SHP77 (cell line): Measurements from ENCODE around the gene AIP.

Source experiments
- DNase-seq, 2 experiments: peaks; one replicate each; lab custom pipeline; 2025; lab: John Stamatoyannopoulos, UW

AIP gene

DNA sequence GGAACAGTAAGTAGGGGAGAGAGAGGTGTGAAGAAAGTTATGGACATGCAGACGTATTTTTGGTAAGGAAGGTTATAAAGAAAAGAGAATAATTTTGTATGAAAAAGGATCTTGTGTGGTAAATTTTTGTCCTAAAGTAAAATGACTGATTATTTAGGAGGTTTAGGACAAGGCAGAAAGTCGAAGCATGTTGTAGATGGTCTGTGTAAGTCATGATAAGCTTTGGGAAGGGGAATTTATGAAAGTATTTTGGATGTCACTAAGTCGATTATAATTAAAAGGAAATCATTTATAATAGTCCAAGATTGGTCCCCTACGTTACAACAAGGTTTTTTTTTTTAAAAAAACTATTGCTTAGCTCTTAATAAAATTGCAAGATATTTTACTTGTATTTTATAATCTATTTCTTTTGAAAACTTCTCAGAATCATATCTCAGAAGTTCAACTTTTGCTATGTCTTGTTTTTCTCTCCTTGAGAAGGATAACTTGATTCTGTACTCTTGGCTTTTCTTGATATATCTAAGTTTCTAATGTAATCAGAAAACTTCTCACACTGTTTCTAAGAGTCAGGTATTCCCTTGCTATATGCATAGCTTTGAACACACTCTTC is 51.3 kb downstream of the AIP start:
- no peak for DNase-seq

DNA sequence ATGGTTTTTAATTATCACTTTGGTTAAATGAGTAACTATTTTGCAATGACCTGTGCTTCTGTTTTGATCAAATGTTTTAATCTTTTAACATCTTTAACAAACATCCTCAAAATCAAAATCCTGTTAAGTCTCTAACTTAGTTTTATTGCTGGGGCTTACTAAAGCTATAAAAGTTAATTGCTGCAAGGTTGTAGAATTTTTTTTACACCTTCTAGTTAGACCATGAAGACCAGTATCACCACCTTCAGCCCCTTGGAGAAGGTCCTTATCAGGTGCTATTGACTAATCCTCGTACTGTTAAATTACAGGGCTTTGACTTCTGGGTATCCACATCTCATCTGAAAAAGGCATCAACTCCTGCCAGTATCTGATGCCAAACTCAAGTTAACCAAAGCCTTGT is 52.7 kb downstream of the AIP start:
- no peak for DNase-seq

DNA sequence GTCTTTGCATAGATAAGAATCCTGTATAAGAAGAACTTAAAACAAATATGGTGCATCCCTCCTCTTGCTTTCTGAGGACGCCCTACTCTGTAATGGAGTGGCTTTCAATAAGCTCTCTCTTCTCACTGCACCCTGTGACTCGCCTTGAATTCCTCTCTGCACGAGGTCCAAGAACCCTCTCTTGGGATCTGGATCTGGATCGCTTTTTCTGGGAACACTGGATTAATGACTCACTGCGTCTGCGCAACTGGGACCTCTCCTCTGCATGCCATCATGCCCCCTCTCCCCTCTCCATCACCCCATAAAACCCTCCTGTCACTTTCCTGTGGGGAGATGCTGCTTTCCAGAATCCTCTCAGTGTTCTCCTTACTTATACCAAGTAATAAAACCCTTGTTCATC is 55.5 kb downstream of the AIP start:
- DNase-seq: no peak

DNA sequence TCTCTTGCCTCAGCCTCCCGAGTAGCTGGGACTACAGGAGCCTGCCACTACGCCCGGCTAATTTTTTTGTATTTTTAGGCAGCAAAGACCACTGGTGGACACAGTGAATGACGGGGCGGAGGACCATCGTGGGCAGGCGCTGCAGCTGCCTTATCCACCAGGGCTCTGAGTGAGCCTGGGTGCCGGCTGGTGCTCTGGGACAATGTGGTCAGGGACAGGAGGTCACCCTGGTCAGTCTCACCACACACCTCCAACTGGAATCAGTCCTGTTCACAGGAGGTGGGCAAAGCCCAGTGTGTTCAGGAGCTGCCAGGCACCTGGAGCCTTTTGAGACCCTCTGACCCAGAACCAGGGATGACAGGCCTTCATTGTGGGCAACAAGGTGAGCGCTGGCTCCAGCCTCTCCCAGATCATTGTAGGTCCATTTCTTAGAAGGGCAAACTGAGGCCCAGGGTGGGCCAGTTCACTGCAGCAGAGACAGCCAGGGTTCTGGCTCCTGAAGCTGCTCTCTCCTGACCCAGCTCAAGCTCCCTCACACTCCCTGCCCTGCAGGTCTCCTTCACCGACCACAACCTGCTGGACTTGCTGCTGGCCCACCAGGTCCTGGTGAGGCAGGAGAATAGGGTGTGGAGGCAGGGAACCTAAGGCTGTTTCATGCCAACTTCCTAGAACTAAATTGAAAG is 56.1 kb downstream of the AIP start:
- no peak for DNase-seq

DNA sequence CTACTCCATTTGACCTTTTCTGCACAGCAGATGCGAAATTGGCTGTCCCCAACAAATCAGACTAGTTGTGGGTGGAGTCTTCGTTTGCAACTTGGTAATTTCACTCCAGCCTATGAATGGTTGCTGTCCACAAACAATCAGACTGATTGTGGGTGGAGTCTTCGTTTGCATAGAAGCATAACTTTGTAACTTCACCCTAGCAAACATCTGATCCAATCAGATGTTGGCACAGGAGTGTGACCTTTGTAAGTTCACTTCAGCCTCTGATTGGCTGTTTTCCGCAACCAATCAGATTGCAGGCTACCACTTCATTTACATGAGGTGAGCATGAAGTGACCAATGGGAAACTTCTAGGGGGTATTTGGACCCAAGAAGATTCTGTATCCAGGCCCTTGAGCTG is 56.7 kb downstream of the AIP start:
- no peak for DNase-seq
